GM19328 (cell line): ENCODE results near the gene MICU1.

ENCODE experiments used
- ATAC-seq: cut with Tn5 transposase; IDR thresholded peaks from one replicate; pipeline ENCODE4 v1.9.1; 2021; ENCODE audit warnings: mild to moderate bottlenecking, moderate library complexity; ENCODE audit not compliant: unreplicated experiment

MICU1 gene

GRCh38 chr10:72637398-72637857, 11.5 kb upstream of the MICU1 start:
- ATAC-seq = no peak

- ATAC-seq = no peak
These were observed 4.3 kb upstream of the MICU1 start for GRCh38 chr10:72630144-72630543.

- ATAC-seq = no peak
These were observed 520 bp upstream of the MICU1 start for GRCh38 chr10:72626444-72626754.

GRCh38 chr10:72625276-72625607, 637 bp downstream of the MICU1 start:
- ATAC-seq = no peak

- no peak for ATAC-seq
These were observed 3.6 kb downstream of the MICU1 start for GRCh38 chr10:72622271-72622670.

- ATAC-seq = no peak
These were observed 9.2 kb downstream of the MICU1 start for GRCh38 chr10:72616716-72617115.

- no peak for ATAC-seq
These were observed 9.9 kb downstream of the MICU1 start for GRCh38 chr10:72615970-72616369.

GRCh38 chr10:72612203-72612826, 13.6 kb downstream of the MICU1 start:
- ATAC-seq = no peak

GRCh38 chr10:72611783-72612182, 14.1 kb downstream of the MICU1 start:
- no peak for ATAC-seq

- no peak for ATAC-seq
These were observed 15.4 kb downstream of the MICU1 start for GRCh38 chr10:72610466-72610865.

GRCh38 chr10:72605122-72605521, 20.8 kb downstream of the MICU1 start:
- ATAC-seq = no peak

GRCh38 chr10:72601144-72601543, 24.7 kb downstream of the MICU1 start:
- no peak for ATAC-seq

- no peak for ATAC-seq
These were observed 26.8 kb downstream of the MICU1 start for GRCh38 chr10:72598769-72599701.

- ATAC-seq = no peak
These were observed 28.0 kb downstream of the MICU1 start for GRCh38 chr10:72597897-72598296.

GRCh38 chr10:72595436-72595835, 30.4 kb downstream of the MICU1 start:
- ATAC-seq = no peak

- no peak for ATAC-seq
These were observed 31.9 kb downstream of the MICU1 start for GRCh38 chr10:72593963-72594362.

- no peak for ATAC-seq
These were observed 37.6 kb downstream of the MICU1 start for GRCh38 chr10:72588266-72588665.

GRCh38 chr10:72587568-72587967, 38.3 kb downstream of the MICU1 start:
- ATAC-seq = no peak

- no peak for ATAC-seq
These were observed 51.2 kb downstream of the MICU1 start for GRCh38 chr10:72574636-72575035.

GRCh38 chr10:72573079-72573478, 52.8 kb downstream of the MICU1 start:
- no peak for ATAC-seq

- ATAC-seq = no peak
These were observed 57.8 kb downstream of the MICU1 start for GRCh38 chr10:72567889-72568640.

- ATAC-seq = no peak
These were observed 58.5 kb downstream of the MICU1 start for GRCh38 chr10:72567421-72567820.
